ENCODE results near the gene ABITRAM.

Gene ABITRAM

GRCh38 chr9:108980893-108981292 lies 46.7 kb downstream of the ABITRAM start:
- H3K36me3 ChIP-seq (ENCODE audit: control insufficient read depth in 1 of 2, insufficient read depth in 2 of 2, low read length in 2 of 2): peaks cover 3 to 4% of the 10 kb centered on the region in 2 donors
- H3K4me3 ChIP-seq (ENCODE audit: low read depth in 1 of 2, low read length in 2 of 2): no peak overlapping the region
- H3K4me1 ChIP-seq (ENCODE audit: control insufficient read depth in 1 of 2, insufficient read depth in 2 of 2, low read length in 2 of 2): no peaks in the 10 kb centered on the region
- no peaks in the 10 kb centered on the region for H3K27me3 ChIP-seq (ENCODE audit: control insufficient read depth in 1 of 2, insufficient read depth in 2 of 2, low read length in 2 of 2)
- H3K27ac ChIP-seq (ENCODE audit: low read depth, low read length): no peak overlapping the region
- H3K9ac ChIP-seq (ENCODE audit: low read depth in 1 of 2, low read length in 2 of 2): no peak overlapping the region
- H3K9me3 ChIP-seq (ENCODE audit: control insufficient read depth in 1 of 2, low read length in 2 of 2): no peaks in the 10 kb centered on the region

- no peak overlapping the region for H3K27ac ChIP-seq (ENCODE audit: low read depth, low read length)
- no peaks in the 10 kb centered on the region for H3K9me3 ChIP-seq (ENCODE audit: control insufficient read depth in 1 of 2, low read length in 2 of 2)
- no peak overlapping the region for H3K4me3 ChIP-seq (ENCODE audit: low read depth in 1 of 2, low read length in 2 of 2)
- H3K36me3 ChIP-seq (ENCODE audit: control insufficient read depth in 1 of 2, insufficient read depth in 2 of 2, low read length in 2 of 2): peaks cover 0 to 3% of the 10 kb centered on the region in 2 donors
- H3K4me1 ChIP-seq (ENCODE audit: control insufficient read depth in 1 of 2, insufficient read depth in 2 of 2, low read length in 2 of 2): no peaks in the 10 kb centered on the region
- H3K9ac ChIP-seq (ENCODE audit: low read depth in 1 of 2, low read length in 2 of 2): no peak overlapping the region
- H3K27me3 ChIP-seq (ENCODE audit: control insufficient read depth in 1 of 2, insufficient read depth in 2 of 2, low read length in 2 of 2): no peaks in the 10 kb centered on the region
Measured at GRCh38 chr9:108983885-108984284, 49.7 kb downstream of the ABITRAM start.
